ENCODE measurements around the gene ZNF407.

GRCh38 chr18:74692367-74693013 lies 94.8 kb downstream of the ZNF407 start:
- TF ChIP-seq GATA3 (IDR thresholded peaks at IDR 0.05; ENCODE audit: low read depth, low read length) = no peak
- no peak for TF ChIP-seq GATA2 (IDR thresholded peaks at IDR 0.05; ENCODE audit: low read depth, low read length)

Measured in SH-SY5Y (cell line).